Left renal cortex interstitium (tissue), 4 donors: ENCODE data around the gene PLA2G1B. TPM values are rescaled to one million over a fixed set of nuclear protein-coding genes. Genes with fewer than 3 reads are reported as not detected.
A peak's percentile ranks its signal among the peaks of the same experiment; 100 is the strongest.

Experiments used
- DNase-seq, 4 donors: peaks; one replicate each; pipeline ENCODE4 v3.0.0-alpha.2; 2013; ENCODE audit warnings: low read depth in 4 of 4, low spot score in 2 of 4, missing footprints in 1 of 4
- polyA plus RNA-seq, 4 donors: library from polyadenylated mRNA; unstranded; fragments of 120-200 nt; gene quantifications; one replicate each; pipeline ENCODE4 v1.2.1, GENCODE V29; 2013; ENCODE audit not compliant: insufficient read length in 4 of 4

PLA2G1B gene
- polyA plus RNA-seq, 4 donors: 0.43 to 0.75 (median 0.65) TPM; not detected in 1

DNA sequence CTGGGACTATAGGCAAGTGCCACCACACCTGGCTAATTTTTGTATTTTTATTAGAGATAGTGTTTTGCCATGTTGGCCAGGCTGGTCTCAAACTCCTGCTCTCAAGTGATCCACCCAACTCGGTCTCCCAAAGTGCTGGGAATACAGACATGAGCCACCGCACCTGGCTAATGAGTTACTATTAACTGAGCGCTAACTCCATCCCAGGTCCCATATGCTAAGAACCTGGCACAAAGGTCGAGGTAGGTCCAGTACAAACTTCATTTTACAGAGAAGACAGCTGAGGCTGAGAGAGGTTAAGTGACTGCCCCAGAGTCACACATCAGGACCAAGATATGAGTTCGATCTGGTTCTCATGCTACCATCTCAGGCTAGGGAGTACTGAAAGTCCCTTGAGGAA lies 4.5 kb upstream of the PLA2G1B start:
- no peak for DNase-seq

DNA sequence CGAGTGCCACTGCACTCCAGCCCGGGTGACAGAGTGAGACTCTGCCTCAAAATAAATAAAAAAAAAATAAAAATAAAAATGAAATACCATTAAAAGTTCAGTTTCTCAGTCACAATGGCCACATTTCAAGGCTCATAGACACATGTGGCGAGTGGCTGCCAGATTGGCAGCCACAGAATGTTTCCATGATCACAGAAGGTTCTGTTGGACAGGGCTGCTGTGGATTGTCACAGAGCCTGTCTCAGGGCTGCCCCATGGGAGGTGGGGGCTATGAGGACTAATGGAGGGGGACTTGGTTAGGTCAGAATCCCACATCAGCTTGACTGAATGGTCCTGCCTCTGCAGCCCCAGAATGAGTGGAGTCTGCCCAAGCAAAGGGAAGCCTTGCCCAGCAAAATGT lies 3.8 kb upstream of the PLA2G1B start:
- DNase-seq: no peak

DNA sequence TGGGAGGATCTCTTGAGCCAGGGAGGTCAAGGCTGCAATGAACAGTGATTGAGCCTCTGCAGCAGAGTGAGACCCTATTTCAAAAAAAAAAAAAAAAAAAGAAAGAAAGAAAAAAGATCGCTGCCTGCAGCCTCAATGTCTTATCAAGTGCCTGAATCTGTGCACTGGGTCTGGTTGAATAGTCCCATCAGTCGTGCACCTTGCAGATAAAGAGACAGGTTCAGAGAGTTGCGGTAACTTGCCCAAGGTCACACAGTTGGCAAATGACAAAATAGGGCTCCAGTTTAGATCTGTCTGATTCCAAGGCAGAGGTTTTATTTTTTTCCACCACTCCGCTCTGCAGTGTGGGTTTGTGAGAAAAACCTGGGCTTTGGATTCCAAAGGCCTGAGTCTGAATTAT lies 649 bp upstream of the PLA2G1B start:
- DNase-seq: no peak

DNA sequence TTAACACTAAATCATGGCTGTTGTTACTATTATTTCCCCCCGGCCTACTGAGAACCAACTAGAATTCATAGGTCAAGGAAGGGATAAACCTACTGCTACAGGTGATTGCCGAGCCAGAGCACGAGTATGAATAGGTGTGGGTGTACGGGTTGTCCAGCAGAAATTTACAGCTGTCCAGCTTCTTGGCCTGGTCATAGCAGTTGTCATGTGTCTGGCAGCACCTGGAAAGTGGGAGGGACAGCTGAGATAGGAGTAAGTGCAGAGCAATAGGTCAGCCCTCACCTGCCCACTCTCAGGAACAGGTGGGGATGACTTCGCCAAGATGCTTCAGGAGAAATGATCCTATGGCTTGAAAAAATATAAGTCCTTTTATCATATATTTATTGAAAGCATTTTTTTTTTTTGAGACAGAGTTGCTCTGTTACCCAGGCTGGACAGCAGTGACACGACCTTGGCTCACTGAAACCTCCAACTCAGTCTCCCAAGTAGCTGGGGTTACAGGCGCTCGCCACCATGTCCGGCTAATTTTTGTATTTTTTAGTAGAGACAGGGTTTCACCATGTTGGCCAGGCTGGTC lies 2.6 kb downstream of the PLA2G1B start:
- no peak for DNase-seq

GRCh38 chr12:120323772-120324171 lies 3.8 kb downstream of the PLA2G1B start:
- DNase-seq: no peak

DNA sequence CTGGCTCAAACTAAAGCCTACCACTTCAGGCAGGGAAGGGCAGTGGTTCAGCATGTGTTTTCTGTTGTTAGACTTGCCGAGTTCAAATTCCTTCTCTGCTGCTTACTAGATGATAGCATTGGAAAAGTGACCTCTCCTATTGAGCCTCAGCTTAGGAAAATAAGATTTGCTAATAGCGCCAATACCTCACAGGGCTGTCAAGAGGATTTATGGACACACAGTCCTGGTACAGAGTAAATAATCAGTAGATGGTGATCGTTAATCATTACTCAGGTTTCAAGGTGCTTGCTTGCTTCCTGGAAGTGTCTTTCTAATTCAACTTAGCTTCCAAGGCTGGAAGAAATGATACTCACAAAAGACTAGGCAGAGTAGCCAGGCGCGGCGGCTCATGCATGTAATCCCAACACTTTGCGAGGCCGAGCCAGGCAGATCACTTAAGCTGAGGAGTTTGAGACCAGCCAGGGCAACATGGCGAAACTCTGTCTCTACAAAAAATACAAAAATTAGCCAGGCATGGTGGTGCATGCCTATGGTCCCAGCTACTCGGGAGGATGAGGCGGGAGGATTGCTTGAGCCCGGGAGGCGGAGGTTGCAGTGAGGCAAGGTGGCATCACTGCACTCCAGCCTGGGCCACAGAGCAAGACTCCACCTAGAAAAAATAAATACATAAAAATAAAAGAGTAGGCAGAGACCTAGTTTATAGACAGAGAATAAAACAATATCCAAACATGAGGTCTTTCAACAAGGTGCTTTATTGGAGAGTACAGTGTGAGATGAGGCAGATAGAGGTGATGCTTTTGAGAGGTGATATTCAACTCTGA lies 6.0 kb downstream of the PLA2G1B start:
- DNase-seq: no peak

GRCh38 chr12:120317224-120318105 lies 10.1 kb downstream of the PLA2G1B start:
- DNase-seq: peak; percentile 90 to 97 (median 96)

DNA sequence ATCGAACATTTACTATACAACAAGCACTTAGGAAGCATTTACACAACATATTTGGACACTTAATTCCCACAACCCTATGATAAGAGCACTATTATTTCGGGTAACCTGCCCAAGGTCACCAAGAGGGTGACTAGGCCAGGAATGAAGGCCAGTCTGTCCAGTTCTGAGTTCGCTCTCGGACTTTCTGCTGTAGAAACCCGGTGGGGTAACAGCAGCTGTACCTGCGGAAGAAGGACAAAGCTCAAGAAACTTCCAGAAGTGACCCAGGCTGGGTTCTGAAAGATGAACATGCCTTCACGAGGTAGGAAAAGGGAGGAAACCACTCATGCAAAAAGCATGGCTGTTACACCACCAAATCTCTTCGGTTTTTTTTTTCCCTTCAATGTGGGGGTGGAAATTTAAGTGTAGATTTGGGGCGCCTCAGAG lies 10.8 kb downstream of the PLA2G1B start:
- DNase-seq: peak in 1 of 4 donors; percentile 17

DNA sequence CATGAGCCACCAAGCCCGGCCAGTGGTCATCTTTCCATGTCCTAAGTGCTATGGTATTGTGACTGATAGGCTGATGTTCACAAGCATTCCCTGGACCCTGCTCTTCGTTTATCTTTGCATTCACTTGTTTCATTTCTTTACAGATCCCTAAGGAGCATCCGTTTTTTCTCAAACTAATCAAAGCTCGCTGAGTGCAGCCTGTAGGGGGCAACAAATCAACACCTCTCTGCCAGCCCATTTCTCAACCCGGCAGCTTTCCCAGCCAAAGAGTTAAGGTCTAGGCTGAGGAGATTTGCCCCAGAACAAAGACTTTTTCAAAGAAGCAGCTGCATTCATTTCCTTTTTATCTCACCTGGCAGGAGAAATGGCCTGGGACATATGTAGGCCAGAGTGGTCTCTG lies 13.4 kb downstream of the PLA2G1B start:
- DNase-seq: no peak

GRCh38 chr12:120301962-120302815 lies 25.4 kb downstream of the PLA2G1B start, which contains the start of gene SIRT4:
TSS of gene SIRT4 (plus strand) at chr12:120302321. CDS start at chr12:120303562, 1,241 bp downstream.
- peak; percentile 83 to 96 (median 94) for DNase-seq

GRCh38 chr12:120292661-120293531 lies 34.7 kb downstream of the PLA2G1B start, which contains the start of gene RNU4-1:
TSS of gene RNU4-1 (minus strand) at chr12:120293237.
- DNase-seq: peak; percentile 79 to 97 (median 80)

GRCh38 chr12:120292411-120292660 lies 35.2 kb downstream of the PLA2G1B start:
- DNase-seq: peak in 2 of 4 donors; percentile 11 to 20

- peak in 3 of 4 donors; percentile 9 to 23 (median 9) for DNase-seq
Measured at GRCh38 chr12:120290609-120291305, 36.8 kb downstream of the PLA2G1B start.

GRCh38 chr12:120287491-120287890 lies 40.1 kb downstream of the PLA2G1B start:
- no peak for DNase-seq

GRCh38 chr12:120286768-120287490 lies 40.6 kb downstream of the PLA2G1B start:
- no peak for DNase-seq

DNA sequence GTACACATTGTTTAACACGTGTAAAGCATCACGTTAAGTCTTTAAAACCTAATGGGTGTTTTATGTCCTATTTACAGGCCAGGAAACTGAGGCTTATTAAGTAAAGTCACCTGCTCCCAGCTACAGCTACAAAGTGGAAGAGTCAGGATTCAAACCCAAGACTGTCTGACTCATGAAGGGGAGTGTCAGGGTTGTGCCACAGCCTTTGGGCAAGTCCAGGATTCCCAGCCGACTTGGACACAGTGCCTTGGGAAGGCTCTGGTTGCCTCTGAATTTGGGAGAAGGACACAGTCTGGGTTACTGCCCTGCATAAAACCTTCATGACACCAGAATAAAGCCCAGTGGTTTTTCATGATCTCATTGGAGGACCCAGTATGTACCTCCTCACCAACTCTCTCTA lies 43.2 kb downstream of the PLA2G1B start:
- no peak for DNase-seq

DNA sequence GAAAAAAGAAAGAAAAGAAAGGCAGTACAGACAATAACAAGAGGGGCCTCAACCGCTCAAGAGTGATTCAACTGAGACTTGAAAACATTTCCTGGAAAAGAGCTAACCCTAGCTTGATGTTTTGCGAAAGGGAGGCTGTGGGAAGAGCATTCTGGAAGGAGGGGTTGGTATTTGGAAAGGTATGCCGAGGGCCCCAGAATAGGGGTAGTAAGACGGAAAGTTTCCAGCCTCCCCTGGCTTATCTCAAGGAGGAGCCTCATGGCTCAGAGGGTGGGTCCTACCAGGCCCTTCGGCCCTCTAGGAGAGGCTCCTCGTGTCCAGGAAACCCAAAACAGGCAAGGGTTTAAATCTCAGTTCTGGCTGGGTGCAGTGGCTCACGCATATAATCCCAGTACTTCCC lies 44.3 kb downstream of the PLA2G1B start:
- no peak for DNase-seq
